T-helper 22 cell (primary cell): ENCODE measurements around the gene RWDD3.

Experiments
- DNase-seq: peaks from one replicate; pipeline ENCODE4 v3.0.0-alpha.2; 2020; ENCODE audit warnings: low read depth

The RWDD3 gene

DNA sequence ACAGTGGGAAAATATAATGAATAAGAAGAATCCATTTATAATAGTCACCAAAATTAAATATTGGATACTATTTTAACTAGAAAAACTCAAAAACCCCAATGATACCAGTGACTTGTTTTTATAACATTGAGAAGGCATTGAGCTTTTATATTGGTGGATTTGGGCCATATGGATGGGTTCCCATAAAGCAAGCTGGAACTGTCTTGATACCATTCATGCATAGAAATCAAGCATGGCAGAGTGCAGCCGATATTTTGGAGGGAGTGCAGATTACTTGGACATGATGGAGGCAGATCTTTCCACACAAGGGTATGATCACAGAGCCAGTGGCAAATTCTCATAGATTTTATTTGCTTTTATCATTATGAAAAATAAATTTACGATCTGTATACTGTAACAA, 3.8 kb upstream of the RWDD3 start:
- DNase-seq, result no peak

DNA sequence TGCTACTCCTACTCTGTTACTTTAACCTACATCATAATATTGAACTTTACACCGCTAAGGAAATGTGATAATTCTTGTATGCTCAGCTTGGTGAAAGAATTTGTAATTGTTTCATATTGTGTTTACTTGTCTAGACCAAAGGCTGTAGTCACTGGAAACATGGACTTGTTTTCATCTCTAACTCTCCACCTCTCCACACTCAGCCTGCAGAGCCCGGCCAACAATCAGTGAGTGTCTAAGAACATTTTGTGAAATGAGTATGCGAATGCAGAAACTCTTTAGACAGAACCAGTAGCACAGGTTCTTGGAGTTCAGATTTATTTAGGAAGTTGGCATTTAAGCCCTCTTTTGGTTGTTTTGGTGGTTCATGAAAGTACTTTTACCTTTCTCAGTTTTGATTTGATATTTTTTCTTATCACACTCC, 3.2 kb upstream of the RWDD3 start:
- DNase-seq, result no peak

DNA sequence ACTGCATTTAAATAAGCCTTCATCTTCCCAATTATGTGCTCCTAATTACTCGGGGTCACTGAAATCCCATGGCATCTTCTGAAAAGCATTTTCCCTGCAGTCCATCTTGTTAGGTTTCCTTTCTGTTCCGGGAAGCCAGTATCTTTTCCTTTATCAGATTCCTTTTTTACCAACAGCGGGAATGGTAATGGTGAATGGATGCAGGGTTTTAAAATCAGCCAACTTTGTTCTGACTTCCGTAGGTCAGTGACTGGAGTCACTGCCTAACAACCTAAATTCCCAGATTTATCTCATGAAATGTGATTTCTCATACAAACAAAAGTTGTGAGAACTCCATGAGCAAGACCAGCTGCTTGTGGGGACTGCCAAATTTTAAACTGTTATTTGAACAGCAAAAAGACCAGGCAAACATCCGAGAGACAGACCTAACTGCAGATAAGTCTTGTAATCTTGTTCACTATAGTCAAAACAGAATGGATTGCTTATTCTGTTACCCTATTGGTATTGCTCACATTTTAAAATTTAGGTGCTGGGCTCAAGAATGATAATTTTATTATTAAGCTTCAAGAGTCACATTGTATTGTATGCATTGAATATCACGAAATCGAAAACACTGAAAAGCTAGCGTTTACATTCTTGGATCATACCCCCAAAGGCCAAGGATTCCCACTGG, 1.2 kb upstream of the RWDD3 start:
- no peak for DNase-seq

- DNase-seq, result no peak
Measured at GRCh38 chr1:95233319-95233736, 682 bp upstream of the RWDD3 start.

DNA sequence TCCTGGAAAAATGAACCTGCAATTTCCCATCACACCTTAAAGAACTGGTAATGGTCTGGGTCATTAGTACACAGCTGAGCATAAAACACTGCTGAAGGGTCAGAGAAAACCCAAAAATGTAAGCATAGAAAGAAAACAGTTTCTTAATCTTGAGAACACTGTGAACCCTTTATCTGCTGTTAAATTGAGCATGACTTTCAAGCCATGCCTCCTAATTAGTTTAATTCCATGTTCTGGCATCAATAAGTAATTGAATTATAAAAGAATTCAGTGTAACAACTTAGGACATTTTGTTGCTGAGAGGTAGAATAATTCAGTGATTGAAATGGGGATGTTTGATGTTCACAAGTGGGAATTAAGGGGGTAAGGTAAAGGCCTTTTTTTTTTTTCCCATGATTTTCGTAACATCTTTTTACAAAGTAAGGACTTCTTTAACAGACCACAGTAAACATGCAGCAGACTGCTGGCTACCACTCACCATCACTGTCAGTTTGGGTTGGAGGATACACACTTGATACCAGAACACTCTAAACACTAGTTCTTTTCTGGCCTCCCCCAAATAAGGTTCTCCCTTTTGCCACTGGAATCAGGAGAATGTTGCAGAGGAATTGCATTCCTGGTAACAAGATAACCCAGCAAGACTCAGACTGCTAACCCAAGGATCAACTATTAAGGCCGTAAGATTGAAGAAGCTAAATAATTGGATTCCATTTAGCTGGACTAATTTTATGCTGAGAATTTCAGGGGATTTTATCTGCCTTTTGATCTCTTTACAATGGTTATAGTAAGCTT, 3.0 kb downstream of the RWDD3 start:
- no peak for DNase-seq

DNA sequence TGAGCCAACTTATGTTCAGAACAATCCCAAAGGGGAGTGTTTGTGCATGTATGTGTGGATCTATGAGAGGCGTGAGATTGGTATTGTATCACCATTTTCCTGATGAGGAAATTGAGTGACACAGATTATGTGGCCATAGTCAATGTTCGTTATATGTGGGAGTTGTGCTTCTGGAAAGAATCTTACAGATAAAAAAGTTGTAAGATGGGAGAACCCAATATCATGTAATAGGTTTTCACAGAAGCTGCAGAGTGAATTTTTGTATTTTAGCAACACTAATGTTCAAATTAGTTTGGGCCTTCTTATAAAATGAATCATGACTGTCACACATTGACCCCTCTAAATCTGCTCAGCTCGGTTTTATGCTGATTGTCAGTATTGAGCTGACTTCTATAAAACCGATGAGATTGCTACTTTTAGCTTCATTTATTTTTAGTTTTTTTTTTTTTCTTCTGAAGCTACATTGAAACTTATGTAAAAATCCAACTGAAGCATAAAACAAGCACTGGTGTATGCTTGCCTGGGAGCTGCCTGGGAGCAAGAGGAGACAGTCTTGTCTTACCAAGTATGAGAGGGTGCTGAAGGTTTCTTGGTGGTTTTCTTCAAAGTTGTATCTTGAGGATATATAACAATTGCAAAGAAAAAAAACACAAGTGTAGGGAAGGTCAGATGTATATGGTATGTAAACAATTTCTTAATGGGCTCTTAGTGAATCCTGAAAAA, 4.1 kb downstream of the RWDD3 start:
- DNase-seq, result no peak

- DNase-seq, result no peak
Measured at GRCh38 chr1:95245029-95245428, 11.0 kb downstream of the RWDD3 start.

GRCh38 chr1:95246511-95246910, 12.5 kb downstream of the RWDD3 start:
- DNase-seq, result no peak

- no peak for DNase-seq
Measured at GRCh38 chr1:95247607-95248006, 13.6 kb downstream of the RWDD3 start.

- no peak for DNase-seq
Measured at GRCh38 chr1:95249916-95250315, 15.9 kb downstream of the RWDD3 start.

DNA sequence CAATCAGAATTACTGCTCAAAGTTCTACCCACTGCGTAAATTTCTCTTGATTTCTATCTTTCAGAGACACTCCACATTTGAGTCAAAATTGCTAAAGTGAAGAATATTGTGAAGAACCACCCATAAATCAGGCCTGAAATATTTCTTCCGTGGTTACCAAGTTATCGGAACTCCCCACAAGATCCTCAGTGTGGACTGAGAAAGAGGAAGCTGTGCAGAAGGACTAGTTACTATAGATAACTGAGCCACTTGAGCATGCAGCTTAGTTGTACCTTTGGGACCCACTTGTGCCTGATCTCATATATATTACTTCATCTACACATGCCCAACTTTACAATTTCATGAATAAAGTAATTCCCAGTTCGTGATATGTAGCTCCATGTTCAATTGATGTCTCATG, 18.4 kb downstream of the RWDD3 start:
- no peak for DNase-seq

DNA sequence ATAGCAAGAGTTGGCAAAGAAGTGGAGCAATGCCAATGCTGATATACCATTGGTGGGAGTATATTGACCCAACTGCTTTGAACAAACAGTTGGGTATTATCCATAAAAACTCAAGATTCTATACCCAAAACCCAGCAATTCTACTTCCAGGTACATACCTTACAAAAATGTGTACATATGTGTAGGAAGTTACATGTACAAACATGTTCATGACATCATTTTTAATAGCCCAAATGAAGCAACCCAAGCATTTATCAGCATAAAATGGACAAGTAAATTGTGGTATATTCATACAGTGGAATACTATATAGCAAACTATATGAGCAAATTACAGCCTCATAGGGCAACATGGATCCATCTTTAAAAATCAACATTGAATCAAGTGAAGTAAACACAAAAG, 20.9 kb downstream of the RWDD3 start:
- DNase-seq, result no peak

GRCh38 chr1:95255826-95256225, 21.8 kb downstream of the RWDD3 start:
- DNase-seq, result no peak

DNA sequence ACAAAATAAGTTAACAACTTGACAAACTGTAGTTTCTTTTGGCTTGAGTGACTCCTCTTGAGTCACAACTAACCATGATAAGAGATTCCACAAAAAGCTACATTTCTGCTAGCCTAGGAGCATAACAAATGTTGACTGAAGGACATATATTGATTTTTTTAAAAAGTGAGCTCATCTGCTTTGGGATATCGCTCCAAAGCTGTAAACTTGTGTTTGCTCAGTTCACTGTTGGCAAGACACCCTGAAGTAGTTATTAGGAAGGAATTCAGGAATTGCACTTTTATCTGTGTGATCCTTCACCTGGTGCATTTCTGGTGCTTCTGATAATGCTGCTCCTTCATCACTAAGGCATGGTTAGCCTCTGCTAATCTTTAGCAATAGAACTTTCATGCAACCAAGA, 23.7 kb downstream of the RWDD3 start:
- no peak for DNase-seq

- no peak for DNase-seq
Measured at GRCh38 chr1:95259245-95259644, 25.2 kb downstream of the RWDD3 start.

DNA sequence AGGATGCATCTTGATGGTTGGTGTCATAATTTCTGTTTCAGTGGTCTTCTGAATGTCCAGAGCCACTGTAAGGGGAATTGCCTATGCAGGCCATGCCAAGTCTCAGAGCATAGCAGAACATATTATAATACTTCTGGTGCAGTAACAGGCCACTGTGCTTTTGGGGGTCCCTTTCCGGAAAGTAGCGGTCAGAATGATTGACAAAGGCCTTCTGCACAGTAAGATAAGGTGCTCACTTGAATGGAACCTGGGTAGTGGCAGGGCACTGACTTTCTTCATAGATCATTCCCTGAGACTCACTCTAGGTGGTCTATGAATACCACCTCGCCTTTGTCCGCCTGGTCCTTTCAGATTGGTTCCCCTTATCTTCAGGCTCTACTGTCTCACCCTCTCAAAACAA, 28.9 kb downstream of the RWDD3 start:
- DNase-seq, result no peak

DNA sequence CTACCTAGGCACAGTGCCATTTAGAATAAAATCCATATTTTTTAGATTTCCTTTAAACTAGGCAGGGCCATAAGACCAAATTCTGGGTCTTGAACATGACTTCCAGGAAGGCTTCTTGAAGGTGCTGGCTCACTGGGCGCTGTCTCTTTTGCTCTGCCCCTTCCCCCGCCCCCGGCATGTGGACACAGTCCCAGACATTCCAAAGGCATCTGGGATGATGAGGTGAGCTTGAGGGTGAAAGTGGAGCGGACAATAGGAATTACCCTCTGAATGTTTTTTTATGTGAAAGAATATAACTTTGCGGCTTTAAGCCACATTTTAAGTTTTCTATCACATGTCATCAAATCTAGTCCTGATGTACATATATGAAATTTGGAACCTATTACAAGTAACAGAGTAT, 29.4 kb downstream of the RWDD3 start:
- DNase-seq, result no peak

GRCh38 chr1:95265106-95265505, 31.1 kb downstream of the RWDD3 start:
- DNase-seq, result no peak

- no peak for DNase-seq
Measured at GRCh38 chr1:95276429-95276828, 42.4 kb downstream of the RWDD3 start.

DNA sequence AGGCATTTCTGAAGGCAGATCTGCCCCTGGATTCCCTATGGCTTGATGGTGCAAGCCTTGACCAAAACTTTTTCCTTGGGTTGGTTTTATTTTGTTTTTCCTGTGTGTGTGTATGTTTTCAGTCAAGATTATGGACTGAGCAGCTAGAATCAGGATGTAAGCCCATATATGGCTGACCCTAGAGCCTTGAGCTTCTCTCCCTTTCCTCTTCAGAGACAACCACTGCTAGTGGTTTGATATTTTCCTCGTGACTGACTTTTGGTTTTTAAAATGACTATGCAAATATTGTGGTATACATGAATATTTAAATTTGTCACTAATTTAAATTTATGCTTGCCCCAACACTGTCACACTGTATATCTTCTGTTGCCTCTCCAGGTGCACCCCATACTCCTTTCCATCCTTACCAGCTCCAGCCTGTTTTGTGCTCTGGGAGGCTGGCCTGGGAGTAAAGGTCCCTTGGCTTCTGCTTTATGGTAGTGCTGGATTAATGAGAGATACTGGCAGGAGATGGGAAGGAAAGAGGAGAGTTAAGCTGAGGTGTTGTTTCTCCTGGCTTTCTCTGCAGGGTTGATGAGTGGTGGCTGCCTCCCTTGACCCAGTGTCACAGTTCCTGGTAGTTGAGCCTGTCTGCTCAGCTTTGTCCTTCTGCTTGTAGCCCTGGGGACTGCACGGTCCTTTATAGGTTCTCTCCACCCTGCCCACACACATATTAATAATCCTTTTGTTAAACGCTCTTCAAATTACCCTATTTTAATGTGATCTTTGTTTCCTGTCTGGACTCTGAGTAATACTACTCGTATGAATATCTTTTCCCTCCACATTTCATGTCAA, 44.4 kb downstream of the RWDD3 start:
- DNase-seq, result no peak

DNA sequence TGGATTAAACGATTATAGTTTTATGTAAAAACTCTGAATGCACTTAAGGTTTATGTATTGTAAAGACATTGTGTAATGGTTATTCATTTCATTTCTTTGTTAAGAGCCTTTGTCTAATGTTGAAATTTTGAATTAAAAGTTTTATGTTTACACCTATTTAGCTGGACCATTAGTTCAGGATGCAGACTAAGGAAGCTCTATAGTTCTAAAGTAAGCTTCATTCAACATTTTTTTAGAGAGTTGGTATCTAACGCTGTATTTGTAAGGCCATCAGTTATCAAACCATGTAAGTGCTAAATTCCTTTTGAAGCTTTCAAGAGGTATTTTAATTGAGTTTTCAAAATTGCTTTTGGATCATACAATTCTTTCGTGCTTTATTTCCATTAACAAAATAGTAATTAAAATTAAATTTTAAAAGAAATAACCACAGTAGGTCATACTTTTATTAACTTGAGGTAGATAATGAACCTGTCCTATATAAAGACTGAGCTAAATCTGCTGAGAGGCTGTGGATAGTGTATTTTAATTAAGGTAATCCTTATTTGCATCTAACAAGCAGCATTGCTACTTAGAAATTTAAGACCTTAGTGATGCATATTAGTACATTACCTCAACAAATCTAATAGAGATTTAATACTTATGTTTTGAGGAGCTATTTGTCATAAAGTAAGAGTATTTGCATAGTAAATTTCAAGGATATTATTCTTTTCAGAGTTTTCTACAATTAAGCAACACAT, 47.9 kb downstream of the RWDD3 start:
- no peak for DNase-seq

DNA sequence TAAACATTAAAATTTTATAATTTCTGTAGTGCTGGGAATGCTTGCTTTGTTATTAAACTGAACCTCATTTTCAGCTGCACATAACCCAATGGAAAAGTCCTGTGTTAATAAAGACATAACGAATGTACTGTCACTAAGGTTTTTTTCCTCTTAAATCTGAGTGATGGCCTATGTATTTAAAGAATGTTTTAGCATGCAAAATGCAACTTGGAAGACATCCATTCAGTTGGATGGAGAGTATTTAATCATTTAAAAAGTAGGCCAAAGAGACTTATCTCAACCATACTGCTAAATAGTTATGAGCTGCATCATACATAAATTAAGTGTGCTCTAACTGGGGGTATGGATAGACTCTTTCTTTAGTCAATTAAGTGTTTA, 48.5 kb downstream of the RWDD3 start:
- DNase-seq, result no peak
